Hypothalamus (tissue), 51 donors: ENCODE measurements around the gene ADM2.
"Not testable (repeated sequence)": the region's sequence is repeated elsewhere in the genome, so short reads cannot be mapped to it uniquely, and the experiment has no call there.

Source experiments
- DNase-seq, 51 donors: peaks; one replicate each; lab custom pipeline; 2025; lab: John Stamatoyannopoulos, UW

The ADM2 gene, protein sequence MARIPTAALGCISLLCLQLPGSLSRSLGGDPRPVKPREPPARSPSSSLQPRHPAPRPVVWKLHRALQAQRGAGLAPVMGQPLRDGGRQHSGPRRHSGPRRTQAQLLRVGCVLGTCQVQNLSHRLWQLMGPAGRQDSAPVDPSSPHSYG

GRCh38 chr22:50481440-50482106, at the start of gene ADM2:
Gene ADM2 (plus strand): TSS chr22:50481543. CDS start chr22:50481848, 305 bp downstream.
- no peak for DNase-seq

DNA sequence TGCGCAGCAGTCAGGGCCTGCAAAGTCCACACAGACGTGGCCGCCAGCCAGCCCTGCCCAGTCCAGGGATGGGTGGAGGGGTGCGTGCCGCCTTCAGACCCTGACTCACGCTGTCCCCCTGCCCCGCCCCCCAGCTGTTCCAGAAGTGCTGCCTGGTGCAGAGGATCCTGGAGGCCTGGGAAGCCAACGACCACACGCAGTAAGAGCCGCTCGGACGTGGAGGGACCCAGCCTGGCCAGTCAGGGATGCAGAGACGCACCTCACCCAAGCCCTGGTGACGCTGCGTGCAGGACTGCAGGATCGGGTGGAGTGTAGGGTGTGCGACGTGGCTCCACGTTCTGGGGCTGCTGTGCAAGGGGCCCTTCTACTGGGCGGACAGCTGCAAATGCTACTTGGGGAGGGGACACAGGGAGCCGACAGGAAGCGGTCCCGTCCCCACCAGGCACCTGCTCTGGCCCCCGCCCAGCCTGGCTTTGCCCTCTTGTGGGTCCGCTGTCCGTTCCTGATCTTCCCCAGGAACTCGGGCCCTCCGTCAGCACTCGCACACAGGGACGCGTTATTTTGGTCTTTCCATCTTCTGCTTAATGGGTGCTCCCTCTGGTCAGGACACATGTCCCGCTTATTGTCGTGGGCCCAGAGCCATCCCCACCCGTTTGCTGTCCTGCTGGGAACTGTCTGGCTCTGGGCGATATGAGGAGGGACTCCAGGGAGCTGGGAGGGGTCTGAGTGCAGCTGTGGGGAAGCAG, 49.0 kb upstream of the ADM2 start:
- no peak for DNase-seq

GRCh38 chr22:50432877-50433510, 48.3 kb upstream of the ADM2 start:
- not testable (repeated sequence) for DNase-seq

DNA sequence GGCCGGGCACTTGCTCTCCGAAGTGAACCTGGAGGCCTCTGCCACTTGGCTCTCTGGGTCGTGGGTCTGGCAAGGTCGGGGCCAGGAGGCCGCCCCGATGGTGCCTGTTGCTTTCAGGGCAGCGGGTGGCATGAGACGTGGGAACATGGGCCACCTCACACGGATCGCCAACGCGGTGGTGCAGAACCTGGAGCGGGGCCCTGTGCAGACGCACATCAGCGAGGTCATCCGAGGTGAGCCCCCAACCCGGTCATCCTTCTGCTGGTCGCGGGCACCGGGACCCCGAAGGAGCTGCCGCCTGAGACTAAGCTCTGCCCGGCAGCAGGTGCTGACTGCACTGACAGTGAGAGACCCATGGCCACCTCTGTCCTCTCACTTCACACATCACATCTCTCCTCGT, 46.5 kb upstream of the ADM2 start:
- DNase-seq, result no peak

DNA sequence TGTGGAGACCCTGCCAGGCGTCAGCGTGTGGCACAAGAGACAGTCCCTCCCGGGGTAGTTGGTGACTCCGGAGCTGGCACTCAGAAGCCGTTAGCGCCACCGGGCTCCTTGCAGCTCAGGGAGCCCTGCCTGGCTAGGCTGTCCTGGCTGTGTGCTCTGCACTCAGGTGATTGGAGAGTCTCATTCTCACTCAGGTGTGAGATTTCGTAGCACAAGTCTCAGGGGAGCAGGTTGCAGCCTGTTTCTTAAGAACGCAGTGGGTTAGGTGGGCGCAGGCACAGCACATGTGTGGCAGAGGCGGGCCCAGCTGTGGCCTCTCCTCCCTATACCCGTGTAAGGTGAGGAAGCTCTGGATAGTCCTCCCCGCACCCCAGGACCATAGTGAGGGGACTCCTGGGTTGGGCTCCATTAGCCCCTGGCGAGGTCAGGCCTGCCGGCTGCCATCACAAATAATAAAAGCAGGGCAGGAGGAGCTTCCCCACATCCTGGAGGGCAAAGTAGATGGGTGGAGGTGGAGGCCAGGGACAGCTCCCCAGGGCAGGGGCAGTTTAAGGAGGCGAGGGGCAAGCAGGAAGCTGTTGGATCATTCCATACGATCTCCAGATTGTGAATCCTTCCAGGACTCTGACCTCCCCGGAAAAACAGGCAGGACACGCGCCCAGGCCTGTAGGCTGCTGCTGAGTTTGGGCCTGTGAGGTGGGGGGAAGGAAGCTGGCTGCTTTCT, 45.9 kb upstream of the ADM2 start:
- DNase-seq, result no peak

DNA sequence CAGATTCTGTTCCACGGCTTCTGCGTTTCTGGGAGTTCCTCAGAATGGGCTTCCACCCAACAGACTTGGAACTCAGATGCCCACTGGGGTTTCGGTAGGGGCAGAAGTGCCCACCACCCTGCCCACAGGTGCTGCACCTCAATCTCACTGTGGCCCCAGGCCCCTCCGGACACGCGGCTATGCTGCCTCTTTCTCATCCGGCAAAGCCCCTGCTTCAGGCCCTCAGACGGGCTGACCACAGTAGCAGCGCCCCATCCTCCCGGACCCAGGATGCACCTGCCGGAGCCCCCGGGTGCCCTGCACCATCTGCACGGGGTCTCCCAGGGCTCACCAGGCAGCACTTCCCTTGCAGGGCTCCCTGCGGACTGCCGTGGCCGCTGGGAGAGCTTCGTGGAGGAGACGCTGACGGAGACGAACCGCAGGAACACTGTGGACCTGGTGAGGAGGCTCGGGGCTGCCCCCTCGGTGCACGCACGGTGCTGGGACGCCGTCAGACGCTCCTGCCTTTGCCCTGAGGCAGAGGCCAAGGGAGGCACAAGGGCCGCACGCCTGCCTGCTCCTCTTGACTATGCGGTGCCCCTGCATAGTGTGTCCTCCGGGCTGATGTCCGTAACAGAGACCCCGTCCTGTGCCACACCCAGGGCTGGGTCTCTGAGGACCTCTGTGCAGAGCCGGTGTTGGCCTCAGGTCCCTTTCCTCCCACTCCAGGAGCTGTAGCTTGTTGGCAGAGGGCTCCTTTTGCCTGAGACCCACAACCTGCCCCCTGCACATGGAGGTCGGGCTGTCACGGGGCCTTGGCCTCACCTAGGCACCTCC, 45.1 kb upstream of the ADM2 start:
- DNase-seq, result no peak

- no peak for DNase-seq
These were observed 44.5 kb upstream of the ADM2 start for GRCh38 chr22:50436841-50437341.

DNA sequence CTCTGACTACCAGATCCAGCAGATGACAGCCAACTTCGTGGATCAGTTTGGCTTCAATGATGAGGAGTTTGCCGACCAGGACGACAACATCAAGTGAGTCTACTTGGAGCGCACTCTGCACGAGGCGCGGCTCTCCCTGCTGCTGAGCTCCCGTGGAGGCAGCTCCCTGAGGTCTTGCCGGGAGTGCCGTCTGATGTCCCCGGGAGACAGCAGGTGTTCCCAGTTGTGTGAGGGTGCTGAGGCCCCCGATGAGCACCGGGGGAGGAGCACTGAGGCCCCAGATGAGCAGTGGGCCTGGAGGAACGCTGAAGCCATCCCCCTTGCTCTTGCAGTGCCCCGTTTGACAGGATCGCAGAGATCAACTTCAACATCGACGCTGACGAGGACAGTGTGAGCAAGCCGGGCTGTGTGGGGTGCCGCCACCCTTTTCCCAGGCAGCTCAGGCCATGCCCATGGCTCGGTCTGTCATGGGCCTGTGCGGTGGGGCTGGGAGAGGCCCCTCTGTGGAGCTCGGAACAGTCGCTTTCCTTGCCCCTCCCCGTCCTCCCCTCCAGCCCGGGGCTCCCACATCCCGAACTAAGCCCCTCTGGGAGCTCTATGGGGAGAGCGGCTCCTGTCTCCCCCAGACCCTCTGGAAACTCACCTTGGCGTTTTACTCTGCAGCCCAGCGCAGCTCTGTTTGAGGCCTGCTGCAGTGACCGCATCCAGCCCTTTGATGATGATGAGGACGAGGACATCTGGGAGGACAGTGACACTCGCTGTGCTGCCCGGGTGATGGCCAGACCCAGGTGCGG, 43.6 kb upstream of the ADM2 start:
- DNase-seq, result no peak

GRCh38 chr22:50438305-50439275, 42.8 kb upstream of the ADM2 start:
- DNase-seq, result no peak

DNA sequence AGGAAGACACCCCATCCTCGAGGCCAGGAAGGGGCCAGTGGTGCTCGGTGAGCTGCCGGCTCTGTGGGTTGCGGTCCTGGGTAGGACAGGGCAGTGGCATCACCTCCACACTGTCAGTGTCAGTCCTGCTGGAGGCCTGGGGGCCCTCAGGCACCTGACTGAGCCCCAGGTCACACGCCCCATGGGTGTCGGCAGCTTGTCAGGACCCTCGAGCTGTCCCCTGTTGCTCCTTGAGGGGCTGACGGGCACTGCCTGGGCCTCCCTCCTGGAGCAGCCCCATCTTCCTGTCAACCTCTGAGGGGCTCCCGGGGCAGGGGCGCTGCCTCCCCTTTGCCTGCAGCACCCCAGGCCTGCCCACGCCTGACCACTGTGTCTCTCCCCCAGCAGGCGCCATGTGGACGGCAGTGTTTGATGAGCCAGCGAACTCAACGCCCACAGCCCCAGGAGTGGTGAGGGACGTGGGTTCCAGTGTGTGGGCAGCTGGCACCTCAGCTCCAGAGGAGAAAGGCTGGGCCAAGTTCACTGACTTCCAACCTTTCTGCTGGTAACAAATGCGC, 42.0 kb upstream of the ADM2 start:
- no peak for DNase-seq

- DNase-seq, result no peak
These were observed 41.4 kb upstream of the ADM2 start for GRCh38 chr22:50439871-50440331.

- DNase-seq, result no peak
These were observed 40.6 kb upstream of the ADM2 start for GRCh38 chr22:50440544-50441249.

GRCh38 chr22:50441428-50441993, 39.8 kb upstream of the ADM2 start:
- DNase-seq, result no peak

DNA sequence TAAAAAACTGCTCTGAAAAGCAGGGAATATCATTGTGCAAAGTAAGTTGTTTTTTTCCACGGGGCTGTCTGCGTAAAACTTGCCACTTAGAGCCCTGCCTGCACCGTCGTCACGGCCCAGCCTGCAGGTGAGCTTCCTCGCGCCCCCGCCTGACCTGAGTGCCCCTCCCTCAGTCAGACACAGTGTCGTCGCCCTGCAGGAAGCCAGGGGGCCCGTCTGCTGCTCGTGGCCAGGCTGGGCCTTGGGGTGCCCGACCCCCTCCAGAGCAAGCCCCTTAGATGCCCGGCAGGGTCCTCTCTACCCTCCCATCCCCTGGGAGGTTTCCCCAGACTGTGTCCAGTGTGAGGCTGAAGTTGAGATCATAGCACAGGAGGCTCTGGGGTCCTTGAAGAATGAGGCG, 38.1 kb upstream of the ADM2 start:
- no peak for DNase-seq

GRCh38 chr22:50443801-50444625, 37.3 kb upstream of the ADM2 start:
- no peak for DNase-seq
